ENCODE data around the gene CDC42SE1. TPM values are rescaled to one million over a fixed set of nuclear protein-coding genes. Genes with fewer than 3 reads are reported as not detected.

CDC42SE1 gene
- total and polyA plus RNA-seq, 9 of the 15 experiments (the other 6 are each of a cell fraction or from before 2014, with no cell fraction given): 78.1 to 189 (median 114) TPM

DNA sequence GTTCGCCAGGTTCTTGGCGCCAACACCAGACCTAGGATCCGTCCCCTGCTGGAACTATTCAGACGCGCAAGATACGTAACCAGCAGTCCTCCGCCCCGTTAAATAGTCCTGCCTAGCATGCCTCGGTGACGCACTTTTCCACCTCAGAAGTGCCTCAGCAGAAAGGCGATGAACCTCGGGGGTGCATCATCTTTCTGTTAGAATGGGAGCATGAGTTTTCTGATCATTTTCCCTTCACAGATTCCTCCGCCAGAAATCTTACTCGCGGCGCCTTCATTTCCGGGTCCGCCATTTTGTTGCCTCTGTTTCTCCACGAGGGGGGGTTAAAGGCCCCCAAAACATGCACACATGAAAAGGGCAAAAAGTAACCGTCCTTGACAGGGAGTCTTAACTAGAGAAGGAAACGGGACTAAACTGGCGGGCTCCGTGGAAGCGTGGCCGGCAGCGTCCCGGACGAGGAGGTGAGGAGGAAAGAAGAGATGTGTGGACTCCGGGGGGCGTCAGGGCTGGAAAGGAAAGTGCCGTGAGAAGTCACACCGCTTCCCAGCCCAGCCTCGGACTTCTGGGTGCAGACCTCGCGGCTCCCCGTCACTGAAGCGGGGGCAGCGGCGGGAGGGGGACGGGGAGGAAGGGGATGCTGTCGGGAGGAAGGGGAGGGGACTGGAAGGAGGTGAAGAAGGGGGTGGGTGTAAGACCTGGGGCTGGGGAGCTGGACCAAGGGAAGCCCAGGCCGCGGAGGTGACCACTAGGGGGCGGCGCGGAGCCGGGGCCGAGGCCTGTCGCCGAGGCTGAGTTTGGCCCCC lies 11.3 kb upstream of the CDC42SE1 start, which contains the start of gene GABPB2:
TSS of gene GABPB2 (plus strand) at position 288 of the 803 bp plus-strand sequence. CDS start 17,429 bp downstream, outside the sequence.
- BruUV-seq (replicated peaks): TSS peak; percentile 59
- DNase-seq (ENCODE audit: extremely low read depth in 1 of 4, low spot score in 3 of 4): peak; percentile 92 to 94 (median 93)
- Histone ChIP-seq H3K27ac (ENCODE audit: extremely low read depth, low read depth, low read length) (peak within 1 kb of the TSS; percentile 98), H3K4me3 (peak within 1 kb of the TSS; percentile 82), H3K36me3 (ENCODE audit: control insufficient read depth, insufficient read depth, low read length) (peaks cover 25% of the 10 kb centered on the region; the same call in 1 of the 3 replicates), H4K20me1 (replicated peaks; ENCODE audit: control insufficient read depth, insufficient read depth, low read length) (no peaks in the 10 kb centered on the region), H2AFZ (ENCODE audit: low read depth, low read length) (peak within 1 kb of the TSS; percentile 98), H3K9me3 (replicated peaks; ENCODE audit: control insufficient read depth, insufficient read depth, low read depth, low read length) (no peaks in the 10 kb centered on the region), H3K4me1 (replicated peaks in 1 of 2; ENCODE audit: control insufficient read depth in 2 of 2, insufficient read depth in 2 of 2, low read length in 2 of 2) (peaks cover 20 to 29% of the 10 kb centered on the region in 2 experiments), H3K9me1 (ENCODE audit: control insufficient read depth, insufficient read depth, low read length) (no peaks in the 10 kb centered on the region), H3K4me2 (ENCODE audit: insufficient read depth, low read length) (peak within 1 kb of the TSS; percentile 97), H3K9ac (ENCODE audit: insufficient read depth in 1 of 2, low read depth in 2 of 2, low read length in 2 of 2) (peak within 1 kb of the TSS; percentile 93 to 94), H3K79me2 (ENCODE audit: control insufficient read depth, insufficient read depth, low read length) (peaks cover 21% of the 10 kb centered on the region), H3K27me3 (ENCODE audit: control insufficient read depth in 2 of 2, insufficient read depth in 2 of 2, low read length in 2 of 2) (no peaks in the 10 kb centered on the region)
- FAIRE-seq: peak; percentile 94
- WGBS (ENCODE audit: insufficient coverage, low coverage, missing lambda C conversion rate): 0% methylated on average over 29 of the region's 50 CpGs
- ChIA-PET CTCF (ENCODE audit: low intra/inter-chr PET ratio) (interaction anchor here (0.7 kb wide), 2 partner anchors 12 to 86 kb away, joined by 4 read pairs; partner anchors contain the start of gene TNFAIP8L2), POLR2A (interaction anchor here (0.5 to 1.8 kb wide), 14 partner anchors 9 to 1183 kb away, joined by 3 to 7 read pairs (median 4); partner anchors contain the start of genes CDC42SE1 and MLLT11)
- ATAC-seq: peak; percentile 89
- intact Hi-C loops (cut with micrococcal nuclease): loop anchor here (2.0 to 5.0 kb wide), 2 partner anchors 46 to 63 kb away; partner anchors contain the start of genes MINDY1 and PRUNE1
- in situ Hi-C loops (cut with MboI): no loop called here
- TF ChIP-seq TEAD2 (tag; IDR thresholded peaks at IDR 0.05) (0 out of 2 replicates have a peak, but pooled peaks have one; percentile 40), CEBPB (tag; IDR thresholded peaks at IDR 0.05) (no peak), ZNF354B (CRISPR knock-in tag; IDR thresholded peaks at IDR 0.05) (no peak), RNF2 (IDR thresholded peaks at IDR 0.05) (peak; percentile 84), FOXA3 (CRISPR knock-in tag; conservative IDR thresholded peaks at IDR 0.05 in 1 of 2, IDR thresholded peaks at IDR 0.05 in 1 of 2) (no peak; a peak in 2 of 4 replicates), USF2 (CRISPR knock-in tag; IDR thresholded peaks at IDR 0.05) (no peak), ZNF444 (CRISPR knock-in tag; IDR thresholded peaks at IDR 0.05) (no peak), ZSCAN32 (CRISPR knock-in tag; IDR thresholded peaks at IDR 0.05) (no peak), SRF (CRISPR knock-in tag; IDR thresholded peaks at IDR 0.05) (no peak), ZNF324 (CRISPR knock-in tag; IDR thresholded peaks at IDR 0.05) (no peak), NUFIP1 (IDR thresholded peaks at IDR 0.05; ENCODE audit: partially characterized antibody) (peak; percentile 55), SMARCE1 (IDR thresholded peaks at IDR 0.05) (0 out of 2 replicates have a peak, but pooled peaks have one; percentile 40), MAX (CRISPR knock-in tag; IDR thresholded peaks at IDR 0.05) (peak; percentile 75), DPF2 (IDR thresholded peaks at IDR 0.05) (peak; percentile 83), HNRNPUL1 (IDR thresholded peaks at IDR 0.05; ENCODE audit: low read length) (no peak), ZNF121 (CRISPR knock-in tag; conservative IDR thresholded peaks at IDR 0.05) (no peak), STAG1 (CRISPR knock-in tag; IDR thresholded peaks at IDR 0.05; ENCODE audit: borderline replicate concordance) (no peak), GTF3C2 (IDR thresholded peaks at IDR 0.05; ENCODE audit: borderline replicate concordance, extremely low read depth, insufficient read length) (peak; percentile 29), PYGO2 (tag; IDR thresholded peaks at IDR 0.05) (peak; percentile 80; the same call in 1 of the 2 replicates)

Measured in K562 (cell line).